Measurements from ENCODE around the gene CTSW.

CTSW gene

DNA sequence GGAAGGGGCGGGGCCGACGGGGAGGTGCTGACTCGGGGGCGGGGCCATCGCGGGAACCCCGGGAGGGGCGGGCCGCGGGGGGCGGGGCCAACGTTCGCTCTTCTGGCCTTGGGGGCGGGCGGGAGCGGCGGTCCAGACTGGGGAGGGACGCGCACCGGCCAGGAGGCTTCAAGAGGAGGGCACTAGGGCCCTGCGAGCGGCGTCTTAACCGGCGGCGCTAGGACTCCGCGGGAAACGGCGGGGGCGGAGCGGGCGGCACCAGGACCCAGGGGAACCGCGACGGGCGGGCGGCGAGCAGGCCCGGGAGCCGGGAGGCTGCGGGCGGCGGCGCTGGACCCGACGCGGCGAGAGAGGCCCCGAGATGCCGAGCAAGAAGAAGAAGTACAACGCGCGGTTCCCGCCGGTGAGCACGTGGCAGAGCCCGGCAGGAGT is 39.5 kb downstream of the CTSW start, which contains the start of gene DRAP1 (continued):
- TF ChIP-seq ZNF140 (tag by site-specific recombination; IDR thresholded peaks at IDR 0.05): no peak
- TF ChIP-seq MZF1 (tag by site-specific recombination; IDR thresholded peaks at IDR 0.05; ENCODE audit: borderline replicate concordance): no peak
- TF ChIP-seq ZNF747 (tag by site-specific recombination; IDR thresholded peaks at IDR 0.05): no peak
- peak; percentile 50 for TF ChIP-seq SP2 (tag by site-specific recombination; IDR thresholded peaks at IDR 0.05)
- TF ChIP-seq YY2 (tag by site-specific recombination; IDR thresholded peaks at IDR 0.05): no peak
- TF ChIP-seq HOXA7 (CRISPR knock-in tag; IDR thresholded peaks at IDR 0.05; ENCODE audit: borderline replicate concordance): no peak
- TF ChIP-seq ZNF645 (tag by site-specific recombination; IDR thresholded peaks at IDR 0.05): no peak
- TF ChIP-seq, protein P1, sequence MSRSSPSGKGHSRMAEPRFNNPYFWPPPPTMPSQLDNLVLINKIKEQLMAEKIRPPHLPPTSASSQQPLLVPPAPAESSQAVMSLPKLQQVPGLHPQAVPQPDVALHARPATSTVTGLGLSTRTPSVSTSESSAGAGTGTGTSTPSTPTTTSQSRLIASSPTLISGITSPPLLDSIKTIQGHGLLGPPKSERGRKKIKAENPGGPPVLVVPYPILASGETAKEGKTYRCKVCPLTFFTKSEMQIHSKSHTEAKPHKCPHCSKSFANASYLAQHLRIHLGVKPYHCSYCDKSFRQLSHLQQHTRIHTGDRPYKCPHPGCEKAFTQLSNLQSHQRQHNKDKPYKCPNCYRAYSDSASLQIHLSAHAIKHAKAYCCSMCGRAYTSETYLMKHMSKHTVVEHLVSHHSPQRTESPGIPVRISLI (tag by site-specific recombination; IDR thresholded peaks at IDR 0.05): no peak
- no peak for TF ChIP-seq ZNF707 (tag by site-specific recombination; IDR thresholded peaks at IDR 0.05)
- no peak for TF ChIP-seq ZNF138 (tag by site-specific recombination; IDR thresholded peaks at IDR 0.05; ENCODE audit: borderline replicate concordance)
- no peak for TF ChIP-seq ZNF341 (tag by site-specific recombination; IDR thresholded peaks at IDR 0.05; ENCODE audit: low read depth)
- TF ChIP-seq ZNF624 (tag by site-specific recombination; IDR thresholded peaks at IDR 0.05): no peak
- no peak; the same call in 1 of the 2 replicates for TF ChIP-seq ZNF585B (tag by site-specific recombination; IDR thresholded peaks at IDR 0.05)
- TF ChIP-seq ZNF16 (tag by site-specific recombination; IDR thresholded peaks at IDR 0.05; ENCODE audit: low read depth): no peak
- TF ChIP-seq ZNF629 (tag by site-specific recombination; IDR thresholded peaks at IDR 0.05): peak; percentile 38; the same call in 1 of the 2 replicates
- peak; percentile 85; the same call in 1 of the 2 replicates for TF ChIP-seq ZNF692 (tag by site-specific recombination; IDR thresholded peaks at IDR 0.05)
- TF ChIP-seq ZBTB20 (tag by site-specific recombination; IDR thresholded peaks at IDR 0.05): no peak
- TF ChIP-seq BCL11A (tag by site-specific recombination; IDR thresholded peaks at IDR 0.05; ENCODE audit: low read depth): no peak
- TF ChIP-seq ZNF514 (tag by site-specific recombination; IDR thresholded peaks at IDR 0.05): no peak
- no peak for TF ChIP-seq ZFP3 (tag by site-specific recombination; IDR thresholded peaks at IDR 0.05; ENCODE audit: low read depth)
- no peak for TF ChIP-seq ZNF621 (tag by site-specific recombination; IDR thresholded peaks at IDR 0.05)
- TF ChIP-seq REST (tag by site-specific recombination; IDR thresholded peaks at IDR 0.05): no peak
- TF ChIP-seq ZNF214 (tag by site-specific recombination; IDR thresholded peaks at IDR 0.05; ENCODE audit: borderline replicate concordance): no peak
- no peak for TF ChIP-seq ZNF266 (tag by site-specific recombination; IDR thresholded peaks at IDR 0.05; ENCODE audit: low read depth)
- TF ChIP-seq ZNF404 (tag by site-specific recombination; IDR thresholded peaks at IDR 0.05): no peak
- TF ChIP-seq ZNF394 (tag by site-specific recombination; IDR thresholded peaks at IDR 0.05; ENCODE audit: borderline replicate concordance): no peak
- no peak for TF ChIP-seq AEBP2 (tag by site-specific recombination; IDR thresholded peaks at IDR 0.05; ENCODE audit: borderline replicate concordance)
- peak; percentile 85 for TF ChIP-seq ZNF677 (tag by site-specific recombination; IDR thresholded peaks at IDR 0.05)
- TF ChIP-seq ZNF112 (tag by site-specific recombination; IDR thresholded peaks at IDR 0.05): no peak
- TF ChIP-seq, protein P2, sequence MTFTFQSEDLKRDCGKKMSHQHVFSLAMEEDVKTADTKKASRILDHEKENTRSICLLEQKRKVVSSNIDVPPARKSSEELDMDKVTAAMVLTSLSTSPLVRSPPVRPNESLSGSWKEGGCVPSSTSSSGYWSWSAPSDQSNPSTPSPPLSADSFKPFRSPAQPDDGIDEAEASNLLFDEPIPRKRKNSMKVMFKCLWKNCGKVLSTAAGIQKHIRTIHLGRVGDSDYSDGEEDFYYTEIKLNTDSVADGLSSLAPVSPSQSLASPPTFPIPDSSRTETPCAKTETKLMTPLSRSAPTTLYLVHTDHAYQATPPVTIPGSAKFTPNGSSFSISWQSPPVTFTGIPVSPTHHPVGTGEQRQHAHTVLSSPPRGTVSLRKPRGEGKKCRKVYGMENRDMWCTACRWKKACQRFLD (tag by site-specific recombination; IDR thresholded peaks at IDR 0.05): no peak
- peak; percentile 92 for TF ChIP-seq KLF10 (tag by site-specific recombination; IDR thresholded peaks at IDR 0.05)
- no peak for TF ChIP-seq FEZF1 (tag by site-specific recombination; IDR thresholded peaks at IDR 0.05)
- no peak for TF ChIP-seq RBAK (tag by site-specific recombination; IDR thresholded peaks at IDR 0.05)

Data from HEK293 (cell line).